KOPT-K1 (cell line): ENCODE measurements around the gene NOC4L.

Experiments used
- H3K27ac ChIP-seq: fragments of 200-600 bp; sonication (generic); 2 replicates; pipeline ENCODE4 v1.5.1; 2016; ENCODE audit warnings: antibody characterized with exemption, mild to moderate bottlenecking, low read depth, low read length; ENCODE audit not compliant: poor library complexity, severe bottlenecking
- H3K36me3 ChIP-seq: fragments of 200-600 bp; sonication (generic); 2 replicates; pipeline ENCODE4 v1.5.1; 2017; ENCODE audit warnings: antibody characterized with exemption, mild to moderate bottlenecking, low read length, moderate library complexity; ENCODE audit not compliant: insufficient read depth
- H3K9me3 ChIP-seq: fragments of 200-600 bp; sonication (generic); 2 replicates; pipeline ENCODE4 v1.5.1; 2017; ENCODE audit warnings: antibody characterized with exemption, low read length, mild to moderate bottlenecking; ENCODE audit not compliant: insufficient read depth, poor library complexity, severe bottlenecking

Gene NOC4L

GRCh38 chr12:132174015-132174838 is 30.0 kb downstream of the NOC4L start:
- Histone ChIP-seq H3K27ac (no peak overlapping the region), H3K36me3 (no peaks in the 10 kb centered on the region), H3K9me3 (no peaks in the 10 kb centered on the region)

DNA sequence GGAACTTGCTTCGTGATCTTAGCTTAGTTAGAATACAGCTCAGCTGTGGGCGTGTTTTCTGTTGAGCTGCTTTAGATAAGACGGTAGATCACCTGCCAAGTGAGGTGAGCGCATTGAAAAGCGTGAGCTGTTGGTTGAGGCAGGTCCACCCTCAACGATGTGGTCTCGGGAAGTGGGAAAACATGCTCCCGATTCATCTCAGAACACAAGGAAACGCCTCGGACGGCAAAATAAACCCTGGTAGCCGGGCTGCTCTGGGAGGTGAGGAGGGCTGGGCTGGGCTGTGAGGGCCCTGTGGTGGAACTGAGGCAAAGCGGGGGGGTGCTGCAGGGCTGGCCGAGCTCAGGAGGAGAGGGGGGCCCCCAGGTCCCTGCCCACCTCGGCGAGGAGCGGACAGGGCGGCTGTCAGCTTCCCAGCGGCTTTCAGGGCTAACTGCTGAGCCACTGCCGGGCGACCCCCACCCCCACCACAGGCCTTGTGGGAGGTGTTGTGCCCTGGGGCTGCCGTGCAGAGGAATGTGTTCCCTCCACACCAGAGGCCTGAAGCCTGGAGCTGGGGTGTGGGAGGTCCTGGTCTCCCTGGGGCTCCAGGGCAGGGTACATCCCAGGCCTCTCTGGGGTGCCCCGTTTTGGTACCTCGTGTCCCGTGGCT is 30.7 kb downstream of the NOC4L start:
- Histone ChIP-seq H3K9me3 (no peaks in the 10 kb centered on the region), H3K36me3 (no peaks in the 10 kb centered on the region), H3K27ac (no peak overlapping the region)

GRCh38 chr12:132175496-132176384 is 31.5 kb downstream of the NOC4L start:
- H3K36me3 ChIP-seq = no peaks in the 10 kb centered on the region
- no peaks in the 10 kb centered on the region for H3K9me3 ChIP-seq
- H3K27ac ChIP-seq = no peak overlapping the region

DNA sequence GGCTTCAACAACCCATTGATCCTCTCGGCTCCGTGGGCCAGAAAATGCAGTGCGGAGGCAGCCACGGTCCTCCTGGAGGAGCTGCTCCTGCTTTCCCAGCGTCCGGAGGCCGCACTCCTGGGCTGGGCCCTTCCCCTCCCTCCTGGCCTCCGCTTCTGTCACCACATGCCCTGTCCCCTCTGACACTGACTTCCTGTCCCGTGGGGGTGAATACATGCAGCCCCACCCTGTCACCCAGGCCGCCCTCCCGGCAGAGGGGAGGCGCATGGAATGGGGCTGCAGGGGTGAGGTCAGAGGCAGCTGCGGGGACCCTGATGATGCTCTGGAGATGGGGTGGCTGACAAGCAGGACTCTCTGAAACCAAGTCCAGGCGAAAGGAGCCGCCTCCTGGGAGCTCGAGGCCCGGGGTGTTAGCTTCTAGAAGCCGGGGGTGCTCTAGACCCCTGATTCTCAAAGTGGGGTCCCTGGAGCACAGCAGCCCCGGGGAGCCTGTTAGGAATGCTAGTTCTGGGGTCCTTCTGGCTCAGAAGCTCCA is 32.2 kb downstream of the NOC4L start:
- Histone ChIP-seq H3K36me3 (no peaks in the 10 kb centered on the region), H3K27ac (no peak overlapping the region), H3K9me3 (no peaks in the 10 kb centered on the region)

- no peak overlapping the region for H3K27ac ChIP-seq
- no peaks in the 10 kb centered on the region for H3K9me3 ChIP-seq
- no peaks in the 10 kb centered on the region for H3K36me3 ChIP-seq
These were observed 32.8 kb downstream of the NOC4L start for GRCh38 chr12:132176920-132177551.

DNA sequence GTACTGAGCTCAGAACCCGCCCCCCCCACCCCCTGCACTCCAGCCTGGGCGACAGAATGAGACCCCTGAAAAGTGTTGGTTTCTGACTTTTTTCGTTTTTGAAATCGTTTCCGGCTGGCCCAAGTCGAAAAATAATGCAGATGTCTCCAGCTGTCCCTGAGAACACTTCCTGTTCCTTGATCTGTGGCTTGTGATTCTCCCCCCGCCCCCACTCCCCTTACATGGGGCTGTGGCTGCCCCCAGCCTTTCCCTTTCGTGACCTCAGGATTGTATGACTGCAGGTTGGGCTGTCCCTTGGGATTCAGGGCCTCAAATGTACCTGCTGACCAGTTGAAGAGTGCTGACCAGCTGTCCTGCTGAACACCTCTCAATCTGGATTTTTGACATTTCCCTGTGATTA is 34.1 kb downstream of the NOC4L start:
- Histone ChIP-seq H3K27ac (peak overlapping the region; percentile 38), H3K9me3 (no peaks in the 10 kb centered on the region), H3K36me3 (no peaks in the 10 kb centered on the region)

DNA sequence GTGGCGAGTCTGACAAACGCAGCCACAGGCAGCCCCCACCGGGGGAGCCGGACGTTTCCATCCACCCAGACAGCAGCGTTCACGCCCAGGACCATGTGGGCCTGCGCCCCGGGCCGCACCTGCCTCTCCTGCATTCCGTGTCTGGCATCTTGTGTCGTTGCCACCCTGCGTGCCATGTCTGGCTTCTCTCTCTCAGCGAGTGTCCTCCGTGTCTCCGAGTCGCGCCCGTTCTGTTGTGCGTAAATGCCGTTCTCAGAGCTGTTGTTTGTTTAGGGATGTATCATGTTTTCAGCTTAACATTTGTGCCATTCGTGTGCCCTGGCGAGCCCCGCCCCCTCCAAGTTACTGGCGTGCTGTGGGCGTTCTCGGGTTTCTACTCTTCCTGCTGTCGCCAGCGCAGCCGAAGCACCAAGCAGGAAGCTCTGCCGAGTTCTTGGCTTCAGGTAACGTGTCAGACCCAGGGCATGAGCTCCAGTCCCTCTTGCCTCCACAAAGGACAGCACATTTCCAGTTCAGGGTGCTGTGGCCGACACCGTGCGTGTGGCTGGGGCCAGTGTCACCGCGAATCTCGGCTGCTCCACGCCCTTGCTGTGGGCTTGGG is 34.6 kb downstream of the NOC4L start:
- H3K9me3 ChIP-seq = no peaks in the 10 kb centered on the region
- H3K27ac ChIP-seq = peak overlapping the region; percentile 38
- H3K36me3 ChIP-seq = no peaks in the 10 kb centered on the region

DNA sequence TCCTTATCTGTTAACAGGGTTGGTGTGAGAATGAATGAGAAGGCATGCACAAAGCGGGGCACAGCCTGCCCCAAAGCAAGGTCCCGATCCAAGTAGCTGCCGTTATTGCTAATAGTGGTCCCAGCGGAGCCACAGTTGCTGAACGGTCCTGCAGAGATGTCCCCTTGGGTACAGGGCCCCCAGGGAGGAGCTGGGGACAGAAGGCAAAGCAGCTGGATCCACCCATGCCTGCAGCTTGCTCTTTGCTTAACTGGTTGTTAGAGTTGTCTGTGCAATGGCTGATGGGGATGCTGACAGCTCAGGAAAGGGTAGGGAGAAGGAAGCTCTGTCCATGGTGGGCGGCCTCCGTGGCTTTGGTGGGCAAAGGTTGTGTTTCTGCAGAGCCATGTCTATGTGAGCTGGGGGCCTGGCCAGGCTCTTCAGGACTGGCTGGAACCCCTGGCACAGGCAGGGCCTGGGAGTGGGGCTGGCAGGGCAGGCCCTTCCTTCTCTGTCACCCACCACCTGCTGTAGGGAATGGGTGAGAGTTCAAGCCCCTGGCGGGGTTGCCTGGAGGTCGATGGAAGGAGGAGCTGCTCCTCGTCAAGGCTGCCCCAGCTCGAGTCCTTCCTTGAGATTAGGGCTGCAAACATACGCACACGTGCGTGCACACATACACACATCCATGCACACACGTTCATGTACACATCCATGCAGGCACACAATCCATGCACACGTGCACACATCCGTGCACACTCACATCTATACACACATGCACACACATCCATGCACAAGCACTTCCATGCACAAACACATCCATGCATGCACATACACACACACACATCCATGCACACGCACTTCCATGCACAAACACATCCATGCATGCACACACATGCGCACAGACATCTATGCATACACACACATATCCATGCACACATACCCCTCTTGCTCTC is 35.4 kb downstream of the NOC4L start:
- H3K27ac ChIP-seq = peak overlapping the region; percentile 38
- H3K36me3 ChIP-seq = no peaks in the 10 kb centered on the region
- no peaks in the 10 kb centered on the region for H3K9me3 ChIP-seq

- no peak overlapping the region for H3K27ac ChIP-seq
- H3K36me3 ChIP-seq = no peaks in the 10 kb centered on the region
- H3K9me3 ChIP-seq = no peaks in the 10 kb centered on the region
These were observed 36.6 kb downstream of the NOC4L start for GRCh38 chr12:132180648-132181546.

- no peak overlapping the region for H3K27ac ChIP-seq
- no peaks in the 10 kb centered on the region for H3K9me3 ChIP-seq
These were observed 37.4 kb downstream of the NOC4L start for GRCh38 chr12:132181570-132182200.

GRCh38 chr12:132182206-132182710 is 38.0 kb downstream of the NOC4L start:
- H3K27ac ChIP-seq = no peak overlapping the region
- no peaks in the 10 kb centered on the region for H3K36me3 ChIP-seq
- H3K9me3 ChIP-seq = no peaks in the 10 kb centered on the region

More at GRCh38 chr12:132181570-132182200, 37.4 kb downstream of the NOC4L start:
- no peaks in the 10 kb centered on the region for H3K36me3 ChIP-seq

GRCh38 chr12:132182711-132183365 is 38.6 kb downstream of the NOC4L start:
- Histone ChIP-seq H3K27ac (no peak overlapping the region), H3K9me3 (no peaks in the 10 kb centered on the region), H3K36me3 (no peaks in the 10 kb centered on the region)
